ENCODE data around the gene FER.

FER gene

DNA sequence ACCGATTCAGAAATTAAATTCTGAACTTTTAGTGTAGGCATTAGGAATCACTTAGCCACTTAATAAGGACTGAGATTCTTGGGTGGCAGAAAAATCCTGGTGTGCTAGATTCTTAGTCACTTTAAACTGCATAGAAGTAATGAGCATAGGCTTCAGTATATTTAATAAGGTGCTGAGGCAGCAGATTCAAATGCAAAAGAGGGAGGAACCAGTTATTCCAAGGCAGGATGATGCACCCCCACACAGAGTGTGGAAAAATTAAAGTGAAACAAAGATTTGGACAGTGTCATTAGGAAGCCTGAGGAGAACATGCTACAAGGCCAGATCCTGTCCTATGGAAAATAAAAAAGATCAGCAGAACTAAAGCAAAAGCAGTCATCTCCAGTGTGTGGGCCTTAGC, 444.3 kb downstream of the FER start:
- H2AFZ ChIP-seq (ENCODE audit: low read depth, low read length, severe bottlenecking): no peak overlapping the region
- no peak overlapping the region for H3K27ac ChIP-seq (ENCODE audit: low read depth, low read length)
- no peak for TF ChIP-seq CTCF (IDR thresholded peaks at IDR 0.05; ENCODE audit: insufficient read depth, low read length, poor library complexity, severe bottlenecking)
- TF ChIP-seq EZH2phosphoT487 (conservative IDR thresholded peaks at IDR 0.05; ENCODE audit: low read length): no peak
- no peak overlapping the region for H3K9ac ChIP-seq (ENCODE audit: low read length)
- no peaks in the 10 kb centered on the region for H3K9me3 ChIP-seq (ENCODE audit: insufficient read depth, low read length)
- H3K79me2 ChIP-seq (ENCODE audit: insufficient read depth, low read length): no peaks in the 10 kb centered on the region
- no peaks in the 10 kb centered on the region for H3F3A ChIP-seq (ENCODE audit: insufficient read depth)
- H3K27me3 ChIP-seq (ENCODE audit: low read length): no peaks in the 10 kb centered on the region
- H3K36me3 ChIP-seq (ENCODE audit: low read length): no peaks in the 10 kb centered on the region
- no peaks in the 10 kb centered on the region for H4K20me1 ChIP-seq (ENCODE audit: low read depth, low read length)
- no peak overlapping the region for H3K4me2 ChIP-seq (ENCODE audit: low read depth, low read length, poor library complexity, severe bottlenecking)
- no peaks in the 10 kb centered on the region for H3K9me2 ChIP-seq (replicated peaks; ENCODE audit: insufficient read depth, low read length)
- H3K4me3 ChIP-seq (ENCODE audit: insufficient read depth, low read length, poor library complexity, severe bottlenecking): no peak overlapping the region

GRCh38 chr5:109192555-109193281, 445.0 kb downstream of the FER start:
- Histone ChIP-seq H3K27ac (ENCODE audit: low read depth, low read length) (no peak overlapping the region), H3K9me2 (replicated peaks; ENCODE audit: insufficient read depth, low read length) (no peaks in the 10 kb centered on the region), H3K4me3 (ENCODE audit: insufficient read depth, low read length, poor library complexity, severe bottlenecking) (no peak overlapping the region), H3K36me3 (ENCODE audit: low read length) (no peaks in the 10 kb centered on the region), H3K27me3 (ENCODE audit: low read length) (no peaks in the 10 kb centered on the region), H4K20me1 (ENCODE audit: low read depth, low read length) (no peaks in the 10 kb centered on the region), H3K4me2 (ENCODE audit: low read depth, low read length, poor library complexity, severe bottlenecking) (no peak overlapping the region), H2AFZ (ENCODE audit: low read depth, low read length, severe bottlenecking) (no peak overlapping the region), H3K9me3 (ENCODE audit: insufficient read depth, low read length) (no peaks in the 10 kb centered on the region), H3K79me2 (ENCODE audit: insufficient read depth, low read length) (no peaks in the 10 kb centered on the region), H3K9ac (ENCODE audit: low read length) (no peak overlapping the region), H3F3A (ENCODE audit: insufficient read depth) (no peaks in the 10 kb centered on the region)
- TF ChIP-seq EZH2phosphoT487 (conservative IDR thresholded peaks at IDR 0.05; ENCODE audit: low read length) (no peak), CTCF (IDR thresholded peaks at IDR 0.05; ENCODE audit: insufficient read depth, low read length, poor library complexity, severe bottlenecking) (no peak)

DNA sequence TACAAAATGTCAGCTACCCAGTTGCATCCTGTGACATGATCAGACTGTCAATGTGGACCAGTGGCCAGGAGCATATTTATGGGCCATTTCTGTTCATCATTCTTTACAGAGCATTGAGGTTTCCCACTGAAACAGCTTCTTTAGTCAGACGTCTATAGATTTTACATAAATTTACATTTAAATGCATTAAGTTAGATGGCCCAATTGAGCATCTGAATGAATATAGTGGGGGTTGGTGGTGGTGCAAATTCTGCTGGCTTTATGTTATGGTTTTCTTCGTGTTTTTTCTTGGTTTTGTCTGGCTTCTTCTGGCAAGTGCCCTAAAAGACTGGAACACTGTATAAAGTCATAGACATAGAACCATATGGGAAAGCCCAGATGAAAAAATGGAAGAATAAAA, 448.0 kb downstream of the FER start:
- H3K9ac ChIP-seq (ENCODE audit: low read length): no peak overlapping the region
- no peak overlapping the region for H3K4me3 ChIP-seq (ENCODE audit: insufficient read depth, low read length, poor library complexity, severe bottlenecking)
- H3K9me3 ChIP-seq (ENCODE audit: insufficient read depth, low read length): no peaks in the 10 kb centered on the region
- H3K36me3 ChIP-seq (ENCODE audit: low read length): no peaks in the 10 kb centered on the region
- H3F3A ChIP-seq (ENCODE audit: insufficient read depth): no peaks in the 10 kb centered on the region
- no peak for TF ChIP-seq EZH2phosphoT487 (conservative IDR thresholded peaks at IDR 0.05; ENCODE audit: low read length)
- TF ChIP-seq CTCF (IDR thresholded peaks at IDR 0.05; ENCODE audit: insufficient read depth, low read length, poor library complexity, severe bottlenecking): no peak
- H3K4me2 ChIP-seq (ENCODE audit: low read depth, low read length, poor library complexity, severe bottlenecking): no peak overlapping the region
- H3K79me2 ChIP-seq (ENCODE audit: insufficient read depth, low read length): no peaks in the 10 kb centered on the region
- H3K27ac ChIP-seq (ENCODE audit: low read depth, low read length): no peak overlapping the region
- H3K9me2 ChIP-seq (replicated peaks; ENCODE audit: insufficient read depth, low read length): no peaks in the 10 kb centered on the region
- H4K20me1 ChIP-seq (ENCODE audit: low read depth, low read length): no peaks in the 10 kb centered on the region
- no peak overlapping the region for H2AFZ ChIP-seq (ENCODE audit: low read depth, low read length, severe bottlenecking)
- H3K27me3 ChIP-seq (ENCODE audit: low read length): no peaks in the 10 kb centered on the region

Measured in SU-DHL-6 (cell line).